ENCODE measurements around the gene CST3.

Gene CST3

GRCh38 chr20:23679133-23680092, 41.7 kb upstream of the CST3 start:
- TF ChIP-seq, protein P1, sequence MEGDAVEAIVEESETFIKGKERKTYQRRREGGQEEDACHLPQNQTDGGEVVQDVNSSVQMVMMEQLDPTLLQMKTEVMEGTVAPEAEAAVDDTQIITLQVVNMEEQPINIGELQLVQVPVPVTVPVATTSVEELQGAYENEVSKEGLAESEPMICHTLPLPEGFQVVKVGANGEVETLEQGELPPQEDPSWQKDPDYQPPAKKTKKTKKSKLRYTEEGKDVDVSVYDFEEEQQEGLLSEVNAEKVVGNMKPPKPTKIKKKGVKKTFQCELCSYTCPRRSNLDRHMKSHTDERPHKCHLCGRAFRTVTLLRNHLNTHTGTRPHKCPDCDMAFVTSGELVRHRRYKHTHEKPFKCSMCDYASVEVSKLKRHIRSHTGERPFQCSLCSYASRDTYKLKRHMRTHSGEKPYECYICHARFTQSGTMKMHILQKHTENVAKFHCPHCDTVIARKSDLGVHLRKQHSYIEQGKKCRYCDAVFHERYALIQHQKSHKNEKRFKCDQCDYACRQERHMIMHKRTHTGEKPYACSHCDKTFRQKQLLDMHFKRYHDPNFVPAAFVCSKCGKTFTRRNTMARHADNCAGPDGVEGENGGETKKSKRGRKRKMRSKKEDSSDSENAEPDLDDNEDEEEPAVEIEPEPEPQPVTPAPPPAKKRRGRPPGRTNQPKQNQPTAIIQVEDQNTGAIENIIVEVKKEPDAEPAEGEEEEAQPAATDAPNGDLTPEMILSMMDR (IDR thresholded peaks at IDR 0.05), result no peak
- no peak for TF ChIP-seq ZFX (IDR thresholded peaks at IDR 0.05; ENCODE audit: borderline replicate concordance)
- H3K27ac ChIP-seq, result no peak overlapping the region

DNA sequence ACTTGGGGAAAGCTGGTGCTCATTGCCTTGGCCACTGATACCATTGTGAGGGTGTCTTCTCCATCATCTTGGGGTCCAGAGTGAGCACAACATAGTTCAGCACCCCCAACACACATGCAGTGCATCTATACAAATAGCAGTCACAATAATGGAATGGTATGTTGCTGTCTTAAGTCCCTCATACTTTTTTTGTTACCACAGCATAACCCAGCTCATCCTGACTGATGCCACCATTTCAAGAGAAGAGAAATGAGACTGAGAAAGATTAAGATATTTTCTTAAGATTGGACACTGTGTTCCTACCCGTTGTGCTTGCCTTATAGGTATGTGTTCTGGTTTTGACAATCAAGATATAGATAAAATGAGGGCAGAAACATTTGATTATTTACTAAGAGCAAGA, 35.5 kb upstream of the CST3 start:
- TF ChIP-seq, protein P1 (IDR thresholded peaks at IDR 0.05), result no peak
- no peak for TF ChIP-seq ZFX (IDR thresholded peaks at IDR 0.05; ENCODE audit: borderline replicate concordance)

GRCh38 chr20:23672158-23672557, 34.4 kb upstream of the CST3 start:
- TF ChIP-seq, protein P1 (IDR thresholded peaks at IDR 0.05), result no peak
- no peak for TF ChIP-seq ZFX (IDR thresholded peaks at IDR 0.05; ENCODE audit: borderline replicate concordance)
- H3K27ac ChIP-seq, result no peak overlapping the region

More for the DNA sequence above, 35.5 kb upstream of the CST3 start:
- no peak overlapping the region for H3K27ac ChIP-seq

DNA sequence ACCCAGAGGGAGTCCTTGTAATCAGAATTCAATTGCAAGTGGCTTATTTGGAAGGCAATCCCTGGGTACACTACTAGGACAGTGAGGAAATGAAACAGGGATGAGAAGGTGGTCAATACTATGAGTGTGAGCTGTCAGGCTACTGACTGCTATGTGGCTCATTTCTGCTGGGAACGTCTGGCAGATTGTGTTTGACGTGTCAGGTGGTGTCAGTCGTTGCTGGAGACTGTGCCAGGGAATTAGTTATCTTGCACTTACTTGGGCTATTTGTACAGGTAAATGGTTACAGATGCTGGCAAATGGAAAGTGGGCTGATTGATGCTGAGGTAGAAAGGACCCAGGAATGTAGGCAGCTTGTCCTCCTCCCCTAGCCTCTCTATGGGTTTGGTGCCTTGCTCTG, 33.7 kb upstream of the CST3 start:
- no peak overlapping the region for H3K27ac ChIP-seq
- TF ChIP-seq ZFX (IDR thresholded peaks at IDR 0.05; ENCODE audit: borderline replicate concordance), result no peak
- TF ChIP-seq, protein P1 (IDR thresholded peaks at IDR 0.05), result no peak

- no peak overlapping the region for H3K27ac ChIP-seq
- TF ChIP-seq ZFX (IDR thresholded peaks at IDR 0.05; ENCODE audit: borderline replicate concordance), result no peak
- TF ChIP-seq, protein P1 (IDR thresholded peaks at IDR 0.05), result no peak
These were observed 32.6 kb upstream of the CST3 start for GRCh38 chr20:23670361-23670760.

GRCh38 chr20:23669866-23670265, 32.1 kb upstream of the CST3 start:
- no peak for TF ChIP-seq ZFX (IDR thresholded peaks at IDR 0.05; ENCODE audit: borderline replicate concordance)
- TF ChIP-seq, protein P1 (IDR thresholded peaks at IDR 0.05), result no peak
- H3K27ac ChIP-seq, result no peak overlapping the region

- H3K27ac ChIP-seq, result no peak overlapping the region
- no peak for TF ChIP-seq ZFX (IDR thresholded peaks at IDR 0.05; ENCODE audit: borderline replicate concordance)
- TF ChIP-seq, protein P1 (IDR thresholded peaks at IDR 0.05), result no peak
These were observed 31.6 kb upstream of the CST3 start for GRCh38 chr20:23669327-23669726.

Measured in 22Rv1 (cell line).